ENCODE data around the gene SLX4.

The SLX4 gene

GRCh38 chr16:3601614-3602319, 9.6 kb downstream of the SLX4 start:
- Histone ChIP-seq H3K36me3 (peaks cover 8 to 73% (median 48%) of the 10 kb centered on the region in 3 donors), H3K27ac (no peak overlapping the region), H3K4me1 (no peaks in the 10 kb centered on the region), H3K9me3 (no peaks in the 10 kb centered on the region), H3K4me3 (no peak overlapping the region), H3K27me3 (no peaks in the 10 kb centered on the region)
- DNase-seq: no peak
- no peak for TF ChIP-seq CTCF (IDR thresholded peaks at IDR 0.05)
- intact Hi-C loops (cut with DNase I; ENCODE audit: low total_unique reads): no loop called here

- Histone ChIP-seq H3K27ac (no peak overlapping the region), H3K9me3 (no peaks in the 10 kb centered on the region), H3K27me3 (no peaks in the 10 kb centered on the region), H3K36me3 (peaks cover 8 to 80% (median 51%) of the 10 kb centered on the region in 3 donors), H3K4me1 (no peaks in the 10 kb centered on the region), H3K4me3 (no peak overlapping the region)
- no peak for TF ChIP-seq CTCF (IDR thresholded peaks at IDR 0.05)
- DNase-seq: no peak
- intact Hi-C loops (cut with DNase I; ENCODE audit: low total_unique reads): no loop called here
These were observed 11.5 kb downstream of the SLX4 start for GRCh38 chr16:3599922-3600321.

- Histone ChIP-seq H3K27ac (no peak overlapping the region), H3K4me3 (no peak overlapping the region), H3K27me3 (no peaks in the 10 kb centered on the region), H3K9me3 (no peaks in the 10 kb centered on the region), H3K4me1 (no peaks in the 10 kb centered on the region), H3K36me3 (peaks cover 8 to 86% (median 51%) of the 10 kb centered on the region in 3 donors)
- no peak for TF ChIP-seq CTCF (IDR thresholded peaks at IDR 0.05)
- intact Hi-C loops (cut with DNase I; ENCODE audit: low total_unique reads): no loop called here
- no peak for DNase-seq
These were observed 12.3 kb downstream of the SLX4 start for GRCh38 chr16:3599121-3599520.

- H3K36me3 ChIP-seq: peaks cover 8 to 78% (median 45%) of the 10 kb centered on the region in 3 donors
- no peak overlapping the region for H3K27ac ChIP-seq
- H3K9me3 ChIP-seq: no peaks in the 10 kb centered on the region
- TF ChIP-seq CTCF (IDR thresholded peaks at IDR 0.05): no peak
- intact Hi-C loops (cut with DNase I; ENCODE audit: low total_unique reads): no loop called here
- no peaks in the 10 kb centered on the region for H3K4me1 ChIP-seq
- no peak for DNase-seq
- H3K4me3 ChIP-seq: no peak overlapping the region
- no peaks in the 10 kb centered on the region for H3K27me3 ChIP-seq
These were observed 13.2 kb downstream of the SLX4 start for GRCh38 chr16:3598236-3598635.

- H3K4me3 ChIP-seq: no peak overlapping the region
- H3K36me3 ChIP-seq: peaks cover 6 to 75% (median 40%) of the 10 kb centered on the region in 3 donors
- DNase-seq: no peak
- no peak overlapping the region for H3K27ac ChIP-seq
- H3K27me3 ChIP-seq: no peaks in the 10 kb centered on the region
- no peaks in the 10 kb centered on the region for H3K4me1 ChIP-seq
- intact Hi-C loops (cut with DNase I; ENCODE audit: low total_unique reads): no loop called here
- no peaks in the 10 kb centered on the region for H3K9me3 ChIP-seq
- no peak for TF ChIP-seq CTCF (IDR thresholded peaks at IDR 0.05)
These were observed 13.7 kb downstream of the SLX4 start for GRCh38 chr16:3597676-3598075.
